HCT116 (cell line): ENCODE data around the gene MLLT6. TPM values are rescaled to one million over a fixed set of nuclear protein-coding genes. Genes with fewer than 3 reads are reported as not detected.

Experiments
- ATAC-seq: fragments of 200-7000 bp; cut with Tn5 transposase; 2 replicates; pipeline ENCODE4 v1.9.1; 2020; ENCODE audit warnings: mild to moderate bottlenecking, moderate library complexity
- BruUV-seq: library from RNA; stranded (reverse); fragments of 400-500 nt; replicated peaks from 2 replicates; lab custom pipeline; 2021; lab: Mats Ljungman, UMichigan
- CTCF ChIA-PET: fragments of 300-600 bp; sonication (Branson Sonifier 250); formaldehyde crosslinking; loops from one replicate; lab custom pipeline; 2021; ENCODE audit warnings: antibody characterized with exemption; lab: Charles Lee
- POLR2A ChIA-PET: fragments of 300-600, 350-600 bp; sonication (Branson Sonifier 250); formaldehyde crosslinking; loops from one replicate; lab custom pipeline; 2021; ENCODE audit warnings: antibody characterized with exemption; lab: Charles Lee
- RAD21 ChIA-PET, 2 experiments: fragments of 300-600 bp; sonication (Branson Sonifier 250); formaldehyde crosslinking; loops; one replicate each; lab custom pipeline; 2023; ENCODE audit warnings: low total read pairs in 2 of 2; ENCODE audit not compliant: uncharacterized antibody in 2 of 2, unreplicated experiment in 2 of 2, low non-redundant PET in 1 of 2; lab: Charles Lee
- DNase-seq: peaks from one replicate; pipeline ENCODE4 v3.0.0-alpha.2; 2010; ENCODE audit warnings: low read depth, low spot score
- H2AFZ ChIP-seq: fragments of 200-600 bp; shearing (Covaris generic), sonication (generic); 2 replicates; pipeline ENCODE4 v1.6.1; 2017; ENCODE audit warnings: low read depth, mixed run types, mixed read lengths, antibody characterized with exemption, low read length; ENCODE audit not compliant: poor library complexity, severe bottlenecking
- H3K27ac ChIP-seq: 2 replicates; pipeline ENCODE4 v1.5.1; 2012; ENCODE audit warnings: low read depth, low read length
- H3K27me3 ChIP-seq: fragments of 200-600 bp; sonication (generic); 2 replicates; pipeline ENCODE4 v1.6.1; 2016; ENCODE audit warnings: mixed run types, low read length, mixed read lengths; ENCODE audit not compliant: insufficient read depth
- H3K36me3 ChIP-seq, 2 experiments: fragments of 200-500 bp in 1 of 2; fragments of 200-600 bp in 1 of 2; sonication (Bioruptor generic) in 1 of 2; sonication (generic) in 1 of 2; 2 replicates each; pipeline versions ENCODE4 v1.5.1 to v1.6.1; 2014 to 2016; ENCODE audit warnings: low read length in 2 of 2, inconsistent platforms in 1 of 2, mixed read lengths in 1 of 2, mixed run types in 1 of 2; ENCODE audit not compliant: insufficient read depth in 2 of 2, control insufficient read depth in 1 of 2
- H3K4me1 ChIP-seq, 2 experiments: fragments of 200-600 bp in 1 of 2; sonication (generic) in 1 of 2; 2 replicates each; pipeline versions ENCODE4 v1.5.1 to v1.6.1; 2012 to 2017; ENCODE audit warnings: low read length in 2 of 2, inconsistent platforms in 1 of 2, mild to moderate bottlenecking in 1 of 2, mixed read lengths in 1 of 2, mixed run types in 1 of 2, moderate library complexity in 1 of 2; ENCODE audit not compliant: insufficient read depth in 2 of 2, control insufficient read depth in 1 of 2
- H3K4me2 ChIP-seq: fragments of 200-600 bp; sonication (generic); 2 replicates; pipeline ENCODE4 v1.6.1; 2017; ENCODE audit warnings: mixed run types, low read length, mixed read lengths
- H3K4me3 ChIP-seq, 2 experiments: fragments of 200-600 bp in 1 of 2; sonication (generic) in 1 of 2; replicated peaks in 1 of 2; 2 replicates each; pipeline ENCODE4 v1.5.1; 2011 to 2016; ENCODE audit warnings: low read length in 2 of 2, control low read depth in 1 of 2, low read depth in 1 of 2, mild to moderate bottlenecking in 1 of 2, mixed read lengths in 1 of 2, mixed run types in 1 of 2
- H3K79me2 ChIP-seq: fragments of 200-600 bp; sonication (generic); 2 replicates; pipeline ENCODE4 v1.6.1; 2017; ENCODE audit warnings: mild to moderate bottlenecking, mixed run types, low read length, moderate library complexity, mixed read lengths; ENCODE audit not compliant: insufficient read depth
- H3K9ac ChIP-seq: fragments of 200-600 bp; sonication (generic); 2 replicates; pipeline ENCODE4 v1.6.1; 2016; ENCODE audit warnings: low read length, mixed read lengths
- H3K9me2 ChIP-seq: fragments of 200-600 bp; sonication (generic), shearing (Covaris generic); 2 replicates; pipeline ENCODE4 v1.6.1; 2017; ENCODE audit warnings: mixed run types, mild to moderate bottlenecking, moderate library complexity; ENCODE audit not compliant: insufficient read depth
- H3K9me3 ChIP-seq, 2 experiments: fragments of 200-500 bp in 1 of 2; fragments of 200-600 bp in 1 of 2; sonication (Bioruptor generic) in 1 of 2; sonication (generic) in 1 of 2; 2 replicates each; pipeline ENCODE4 v1.6.1; 2014 to 2017; ENCODE audit warnings: low read length in 2 of 2, mixed read lengths in 2 of 2, inconsistent platforms in 1 of 2, low read depth in 1 of 2, mild to moderate bottlenecking in 1 of 2, mixed run types in 1 of 2, moderate library complexity in 1 of 2; ENCODE audit not compliant: control insufficient read depth in 1 of 2, insufficient read depth in 1 of 2
- H4K20me1 ChIP-seq: fragments of 200-600 bp; sonication (generic), shearing (Covaris generic); 2 replicates; pipeline ENCODE4 v1.6.1; 2017; ENCODE audit warnings: mixed run types, mild to moderate bottlenecking, moderate library complexity; ENCODE audit not compliant: insufficient read depth
- FOSL1 ChIP-seq: IDR thresholded peaks from 2 replicates; pipeline ENCODE4 v1.6.1; 2012; ENCODE audit warnings: low read depth
- POLR2A ChIP-seq: IDR thresholded peaks from 2 replicates; pipeline ENCODE4 v1.7.0; 2011; ENCODE audit warnings: borderline replicate concordance; ENCODE audit not compliant: insufficient read depth, insufficient read length; ENCODE audit errors: extremely low read depth
- POLR2AphosphoS5 ChIP-seq: IDR thresholded peaks from 2 replicates; pipeline ENCODE4 v1.6.1; 2011; ENCODE audit warnings: mild to moderate bottlenecking, low read depth, low read length, moderate library complexity
- RAD21 ChIP-seq: IDR thresholded peaks from 2 replicates; pipeline ENCODE4 v1.6.1; 2012; ENCODE audit warnings: low read depth, mild to moderate bottlenecking
- SRF ChIP-seq: IDR thresholded peaks from 2 replicates; pipeline ENCODE4 v1.6.1; 2012; ENCODE audit warnings: low read depth
- intact Hi-C: fragments of 100-400 bp; cut with micrococcal nuclease; formaldehyde crosslinking; loops from 2 replicates; pipeline ENCODE4 v1.10.0; 2022
- total RNA-seq: library from RNA; stranded (reverse); gene quantifications from one replicate; pipeline ENCODE4 v1.2.1, GENCODE V29; 2021; ENCODE audit not compliant: unreplicated experiment
- TF ChIP-seq, protein P1 (sequence below), 3 experiments: fragments of 200-600 bp in 1 of 3; sonication (generic) in 1 of 3; IDR thresholded peaks in 2 of 3; conservative IDR thresholded peaks in 1 of 3; 2 replicates each; pipeline ENCODE4 v1.5.1; 2012 to 2017; ENCODE audit warnings: low read depth in 2 of 3, low read length in 2 of 3, antibody characterized with exemption in 1 of 3, borderline replicate concordance in 1 of 3, control low read depth in 1 of 3, mild to moderate bottlenecking in 1 of 3, mixed read lengths in 1 of 3, mixed run types in 1 of 3, moderate library complexity in 1 of 3; ENCODE audit not compliant: insufficient read depth in 1 of 3
- TF ChIP-seq, protein P2 (sequence below): IDR thresholded peaks from 2 replicates; pipeline ENCODE4 v1.6.1; 2012; ENCODE audit warnings: low read depth

Gene MLLT6
- total RNA-seq, 1 experiment from 2014 or later, result 110 TPM

DNA sequence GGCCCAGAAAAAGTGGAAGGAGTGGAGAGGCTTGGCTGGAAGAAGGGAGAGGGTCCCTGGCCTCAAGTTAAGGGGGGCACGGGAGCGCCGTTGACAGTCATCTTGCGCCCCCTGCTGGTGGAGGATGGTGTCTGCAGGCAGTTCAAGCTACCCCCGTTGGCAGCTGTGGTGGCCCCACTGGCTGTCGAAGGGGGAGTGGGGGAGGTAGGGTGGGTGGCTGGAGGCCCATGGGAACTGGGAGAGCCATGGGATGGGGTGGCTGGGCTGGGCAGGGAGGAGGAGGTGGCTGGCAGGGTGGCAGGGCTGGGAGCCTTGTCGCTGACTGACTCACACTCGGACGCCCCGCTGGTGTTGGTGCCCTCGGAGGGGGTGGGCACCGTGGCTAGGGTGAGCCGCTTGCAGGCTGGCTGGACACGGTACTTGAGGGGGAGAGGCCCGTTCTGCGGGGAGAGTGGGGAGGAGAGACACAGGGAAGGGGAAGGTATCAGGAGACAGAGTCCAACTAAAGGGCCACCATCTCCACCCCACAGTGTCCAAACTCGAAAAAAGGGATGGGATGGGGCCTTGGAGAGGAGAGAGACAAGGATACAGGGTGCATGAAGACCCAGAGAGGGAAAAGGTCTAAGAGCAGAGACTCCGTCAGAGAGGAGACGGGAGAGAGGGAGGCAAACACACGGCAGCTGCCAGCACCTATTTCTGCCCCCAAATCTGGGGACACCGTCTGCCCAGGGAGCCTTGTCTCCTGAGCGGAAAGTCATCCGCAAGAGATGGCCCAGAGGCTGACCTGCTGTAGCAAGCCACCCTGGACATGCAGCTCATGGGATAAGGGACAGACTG is 30.3 kb downstream of the MLLT6 start:
- H3K79me2 ChIP-seq, result peaks cover 36% of the 10 kb centered on the region
- POLR2A ChIA-PET, result interaction anchor here (0.8 kb wide), 1 partner anchor 10 kb away, joined by 3 read pairs; no protein-coding TSS in a partner anchor
- H3K36me3 ChIP-seq, result peaks cover 21 to 44% of the 10 kb centered on the region in 2 experiments
- CTCF ChIA-PET, result interaction anchor here (0.6 to 2.5 kb wide), 19 partner anchors 11 to 177 kb away, joined by 3 to 19 read pairs (median 4); partner anchors contain the start of gene PCGF2
- H3K4me2 ChIP-seq, result no peak overlapping the region
- RAD21 ChIA-PET, result interaction anchor here (0.7 to 1.4 kb wide), 2 partner anchors 57 to 418 kb away, joined by 3 to 6 read pairs; no protein-coding TSS in a partner anchor
- H3K4me3 ChIP-seq, result no peak overlapping the region
- BruUV-seq, result TSS peak; percentile 43
- H4K20me1 ChIP-seq, result no peaks in the 10 kb centered on the region
- no peaks in the 10 kb centered on the region for H3K9me2 ChIP-seq
- DNase-seq (no peak), ATAC-seq (peak; percentile 29)
- H2AFZ ChIP-seq, result no peak overlapping the region
- H3K9ac ChIP-seq, result no peak overlapping the region
- intact Hi-C loops, result loop anchor here (1.0 to 10.0 kb wide), 2 partner anchors 58 to 419 kb away; partner anchors contain the start of gene PLXDC1
- TF ChIP-seq, protein P1, sequence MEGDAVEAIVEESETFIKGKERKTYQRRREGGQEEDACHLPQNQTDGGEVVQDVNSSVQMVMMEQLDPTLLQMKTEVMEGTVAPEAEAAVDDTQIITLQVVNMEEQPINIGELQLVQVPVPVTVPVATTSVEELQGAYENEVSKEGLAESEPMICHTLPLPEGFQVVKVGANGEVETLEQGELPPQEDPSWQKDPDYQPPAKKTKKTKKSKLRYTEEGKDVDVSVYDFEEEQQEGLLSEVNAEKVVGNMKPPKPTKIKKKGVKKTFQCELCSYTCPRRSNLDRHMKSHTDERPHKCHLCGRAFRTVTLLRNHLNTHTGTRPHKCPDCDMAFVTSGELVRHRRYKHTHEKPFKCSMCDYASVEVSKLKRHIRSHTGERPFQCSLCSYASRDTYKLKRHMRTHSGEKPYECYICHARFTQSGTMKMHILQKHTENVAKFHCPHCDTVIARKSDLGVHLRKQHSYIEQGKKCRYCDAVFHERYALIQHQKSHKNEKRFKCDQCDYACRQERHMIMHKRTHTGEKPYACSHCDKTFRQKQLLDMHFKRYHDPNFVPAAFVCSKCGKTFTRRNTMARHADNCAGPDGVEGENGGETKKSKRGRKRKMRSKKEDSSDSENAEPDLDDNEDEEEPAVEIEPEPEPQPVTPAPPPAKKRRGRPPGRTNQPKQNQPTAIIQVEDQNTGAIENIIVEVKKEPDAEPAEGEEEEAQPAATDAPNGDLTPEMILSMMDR (IDR thresholded peaks at IDR 0.05 in 2 of 3, conservative IDR thresholded peaks at IDR 0.05 in 1 of 3; ENCODE audit: borderline replicate concordance in 1 of 3, insufficient read depth in 1 of 3, low read depth in 2 of 3, low read length in 2 of 3), result peak; percentile 56 to 90 (median 90); a peak in 5 of 6 replicates
- TF ChIP-seq POLR2A, result peak; percentile 7
- TF ChIP-seq SRF, result no peak
- TF ChIP-seq POLR2AphosphoS5, result peak; percentile 43
- TF ChIP-seq FOSL1, result no peak
- TF ChIP-seq RAD21, result peak; percentile 74
- TF ChIP-seq, protein P2, sequence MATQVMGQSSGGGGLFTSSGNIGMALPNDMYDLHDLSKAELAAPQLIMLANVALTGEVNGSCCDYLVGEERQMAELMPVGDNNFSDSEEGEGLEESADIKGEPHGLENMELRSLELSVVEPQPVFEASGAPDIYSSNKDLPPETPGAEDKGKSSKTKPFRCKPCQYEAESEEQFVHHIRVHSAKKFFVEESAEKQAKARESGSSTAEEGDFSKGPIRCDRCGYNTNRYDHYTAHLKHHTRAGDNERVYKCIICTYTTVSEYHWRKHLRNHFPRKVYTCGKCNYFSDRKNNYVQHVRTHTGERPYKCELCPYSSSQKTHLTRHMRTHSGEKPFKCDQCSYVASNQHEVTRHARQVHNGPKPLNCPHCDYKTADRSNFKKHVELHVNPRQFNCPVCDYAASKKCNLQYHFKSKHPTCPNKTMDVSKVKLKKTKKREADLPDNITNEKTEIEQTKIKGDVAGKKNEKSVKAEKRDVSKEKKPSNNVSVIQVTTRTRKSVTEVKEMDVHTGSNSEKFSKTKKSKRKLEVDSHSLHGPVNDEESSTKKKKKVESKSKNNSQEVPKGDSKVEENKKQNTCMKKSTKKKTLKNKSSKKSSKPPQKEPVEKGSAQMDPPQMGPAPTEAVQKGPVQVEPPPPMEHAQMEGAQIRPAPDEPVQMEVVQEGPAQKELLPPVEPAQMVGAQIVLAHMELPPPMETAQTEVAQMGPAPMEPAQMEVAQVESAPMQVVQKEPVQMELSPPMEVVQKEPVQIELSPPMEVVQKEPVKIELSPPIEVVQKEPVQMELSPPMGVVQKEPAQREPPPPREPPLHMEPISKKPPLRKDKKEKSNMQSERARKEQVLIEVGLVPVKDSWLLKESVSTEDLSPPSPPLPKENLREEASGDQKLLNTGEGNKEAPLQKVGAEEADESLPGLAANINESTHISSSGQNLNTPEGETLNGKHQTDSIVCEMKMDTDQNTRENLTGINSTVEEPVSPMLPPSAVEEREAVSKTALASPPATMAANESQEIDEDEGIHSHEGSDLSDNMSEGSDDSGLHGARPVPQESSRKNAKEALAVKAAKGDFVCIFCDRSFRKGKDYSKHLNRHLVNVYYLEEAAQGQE, result no peak
- H3K27me3 ChIP-seq, result no peaks in the 10 kb centered on the region
- peaks cover 8 to 26% of the 10 kb centered on the region in 2 experiments; a peak in 2 of 4 replicates for H3K4me1 ChIP-seq
- H3K27ac ChIP-seq, result peak overlapping the region; percentile 43; the same call in 1 of the 2 replicates
- H3K9me3 ChIP-seq, result no peaks in the 10 kb centered on the region
